Stimulated activated CD4-positive, alpha-beta T cell treated with anti-CD3 and anti-CD28 coated beads, Interleukin-4, amount 100 ng/mL, for 48 hours (primary cell): ENCODE results near the gene C2CD2.
"Not testable (repeated sequence)": the region's sequence is repeated elsewhere in the genome, so short reads cannot be mapped to it uniquely, and the experiment has no call there.

Source experiments
- DNase-seq, 2 donors: peaks; one replicate each; pipeline ENCODE4 v3.0.0-alpha.2; 2020; ENCODE audit warnings: low read depth in 2 of 2

C2CD2 gene

GRCh38 chr21:41975391-41976272 is 21.8 kb upstream of the C2CD2 start:
- no peak for DNase-seq

- no peak for DNase-seq
Observed at GRCh38 chr21:41974752-41975053, 20.9 kb upstream of the C2CD2 start.

GRCh38 chr21:41973861-41974751 is 20.3 kb upstream of the C2CD2 start:
- no peak for DNase-seq

GRCh38 chr21:41973427-41973831 is 19.6 kb upstream of the C2CD2 start:
- DNase-seq = no peak

- DNase-seq = no peak
Observed at GRCh38 chr21:41972511-41973205, 18.8 kb upstream of the C2CD2 start.

GRCh38 chr21:41971891-41972290 is 18.1 kb upstream of the C2CD2 start:
- no peak for DNase-seq

- no peak for DNase-seq
Observed at GRCh38 chr21:41970751-41971653, 17.2 kb upstream of the C2CD2 start.

GRCh38 chr21:41970106-41970391 is 16.2 kb upstream of the C2CD2 start:
- no peak for DNase-seq

GRCh38 chr21:41967708-41968107 is 13.9 kb upstream of the C2CD2 start:
- no peak for DNase-seq

- DNase-seq = no peak
Observed at GRCh38 chr21:41966872-41967621, 13.2 kb upstream of the C2CD2 start.

GRCh38 chr21:41966041-41966833 is 12.4 kb upstream of the C2CD2 start:
- DNase-seq = no peak

GRCh38 chr21:41965461-41966013 is 11.7 kb upstream of the C2CD2 start:
- DNase-seq = no peak

GRCh38 chr21:41965045-41965444 is 11.2 kb upstream of the C2CD2 start:
- no peak for DNase-seq

GRCh38 chr21:41964171-41964570 is 10.4 kb upstream of the C2CD2 start:
- DNase-seq = no peak

GRCh38 chr21:41962425-41962966 is 8.7 kb upstream of the C2CD2 start:
- DNase-seq = no peak

- no peak for DNase-seq
Observed at GRCh38 chr21:41961753-41962152, 7.9 kb upstream of the C2CD2 start.

- no peak for DNase-seq
Observed at GRCh38 chr21:41961282-41961701, 7.5 kb upstream of the C2CD2 start.

GRCh38 chr21:41960386-41960785 is 6.6 kb upstream of the C2CD2 start:
- no peak for DNase-seq

- not testable (repeated sequence) for DNase-seq
Observed at GRCh38 chr21:41959697-41960096, 5.9 kb upstream of the C2CD2 start.
